SJCRH30 (cell line): ENCODE results near the gene PEX6. TPM values are rescaled to one million over a fixed set of nuclear protein-coding genes. Genes with fewer than 3 reads are reported as not detected.
"Not testable (repeated sequence)": the region's sequence is repeated elsewhere in the genome, so short reads cannot be mapped to it uniquely, and the experiment has no call there.

ENCODE experiments used
- DNase-seq, 2 experiments: peaks; one replicate each; pipeline ENCODE4 v3.0.0-alpha.2; 2015 to 2020
- H3K27ac ChIP-seq: fragments of 250-450 bp; sonication (Bioruptor Pico); 2 replicates; pipeline ENCODE4 v1.5.1; 2020; ENCODE audit warnings: mild to moderate bottlenecking, moderate library complexity
- H3K27me3 ChIP-seq: fragments of 250-450 bp; sonication (Bioruptor Pico); 2 replicates; pipeline ENCODE4 v1.5.1; 2020; ENCODE audit warnings: mild to moderate bottlenecking, moderate library complexity
- H3K36me3 ChIP-seq: fragments of 250-450 bp; sonication (Bioruptor Pico); 2 replicates; pipeline ENCODE4 v1.5.1; 2020; ENCODE audit warnings: mild to moderate bottlenecking, moderate library complexity
- H3K4me1 ChIP-seq: fragments of 250-450 bp; sonication (Bioruptor Pico); 2 replicates; pipeline ENCODE4 v1.5.1; 2020; ENCODE audit warnings: mild to moderate bottlenecking, moderate library complexity
- H3K4me3 ChIP-seq: fragments of 250-450 bp; sonication (Bioruptor Pico); 2 replicates; pipeline ENCODE4 v1.5.1; 2020; ENCODE audit warnings: mild to moderate bottlenecking, moderate library complexity
- H3K9me3 ChIP-seq: fragments of 250-450 bp; sonication (Bioruptor Pico); replicated peaks from 2 replicates; pipeline ENCODE4 v1.5.1; 2020; ENCODE audit warnings: mild to moderate bottlenecking, moderate library complexity
- total RNA-seq: library from RNA; depleted of rRNA; stranded (reverse); fragments of >200 nt; shearing (Covaris generic); gene quantifications from 2 replicates; pipeline ENCODE4 v1.2.3, GENCODE V29; 2014

PEX6 gene
- total RNA-seq, 1 experiment from 2014 or later, result 11.4 TPM

DNA sequence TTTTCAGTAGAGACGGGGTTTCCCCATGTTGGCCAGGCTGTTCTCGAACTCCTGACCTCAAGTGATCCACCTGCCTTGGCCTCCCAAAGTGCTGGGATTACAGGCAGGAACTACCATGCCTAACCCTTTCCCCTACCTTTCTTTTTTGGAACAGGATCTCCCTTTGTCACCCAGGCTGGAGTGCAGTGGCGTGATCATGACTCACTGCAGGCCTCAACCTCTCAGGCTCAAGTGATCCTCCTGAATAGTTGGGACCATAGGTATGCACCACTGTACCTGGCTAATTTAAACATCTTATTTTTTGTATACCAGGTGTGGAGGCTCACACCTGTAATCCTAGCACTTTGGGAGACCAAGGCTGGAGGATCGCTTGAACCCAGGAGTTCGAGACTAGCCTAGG lies 37.6 kb downstream of the PEX6 start:
- H3K27ac ChIP-seq, DNase-seq, H3K9me3 ChIP-seq: not testable (repeated sequence)

DNA sequence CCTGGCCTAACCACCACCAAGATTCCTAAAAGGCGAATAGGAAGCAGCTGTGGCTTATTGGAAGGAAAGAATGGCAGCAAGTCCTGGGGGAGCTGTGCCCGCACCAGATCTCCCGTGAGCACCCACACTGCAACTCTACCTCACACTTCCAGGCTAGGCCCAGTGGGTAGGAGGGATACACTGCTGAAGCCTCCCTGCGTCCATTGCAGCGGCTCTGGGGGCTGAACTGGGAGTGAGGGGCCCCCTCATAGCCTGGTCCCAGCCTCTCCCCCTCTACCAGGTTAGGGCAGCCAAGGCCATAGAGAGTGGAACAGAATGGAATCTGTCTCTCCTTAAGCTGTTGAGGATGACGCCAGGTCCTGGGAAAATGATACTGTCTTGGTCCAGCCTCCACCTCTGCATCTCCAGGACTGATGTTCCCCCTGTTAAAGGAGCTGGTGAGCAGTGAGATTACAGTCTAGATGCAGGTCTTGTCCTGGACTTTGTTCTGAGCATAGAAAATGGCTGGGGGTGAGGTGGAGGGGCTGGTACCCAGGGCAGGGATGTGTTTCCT lies 38.4 kb downstream of the PEX6 start:
- Histone ChIP-seq H3K27ac (no peak overlapping the region), H3K27me3 (no peaks in the 10 kb centered on the region), H3K4me1 (no peaks in the 10 kb centered on the region), H3K36me3 (peaks cover 28% of the 10 kb centered on the region), H3K9me3 (no peaks in the 10 kb centered on the region), H3K4me3 (no peak overlapping the region)
- DNase-seq, result no peak

More for the DNA sequence above, 37.6 kb downstream of the PEX6 start:
- H3K4me1 ChIP-seq, H3K27me3 ChIP-seq, H3K4me3 ChIP-seq: not testable (repeated sequence)
- peaks cover 20% of the 10 kb centered on the region; the same call in 1 of the 2 replicates for H3K36me3 ChIP-seq

GRCh38 chr6:42939810-42940167 lies 39.2 kb downstream of the PEX6 start:
- no peak for DNase-seq
- no peaks in the 10 kb centered on the region for H3K4me1 ChIP-seq
- H3K27ac ChIP-seq, result no peak overlapping the region
- H3K27me3 ChIP-seq, result no peaks in the 10 kb centered on the region
- H3K4me3 ChIP-seq, result no peak overlapping the region
- peaks cover 34% of the 10 kb centered on the region for H3K36me3 ChIP-seq
- H3K9me3 ChIP-seq, result no peaks in the 10 kb centered on the region

GRCh38 chr6:42938987-42939809 lies 39.8 kb downstream of the PEX6 start:
- DNase-seq, result no peak
- Histone ChIP-seq H3K4me1 (no peaks in the 10 kb centered on the region), H3K27me3 (no peaks in the 10 kb centered on the region), H3K27ac (no peak overlapping the region), H3K9me3 (no peaks in the 10 kb centered on the region), H3K36me3 (peaks cover 40% of the 10 kb centered on the region), H3K4me3 (no peak overlapping the region)

DNA sequence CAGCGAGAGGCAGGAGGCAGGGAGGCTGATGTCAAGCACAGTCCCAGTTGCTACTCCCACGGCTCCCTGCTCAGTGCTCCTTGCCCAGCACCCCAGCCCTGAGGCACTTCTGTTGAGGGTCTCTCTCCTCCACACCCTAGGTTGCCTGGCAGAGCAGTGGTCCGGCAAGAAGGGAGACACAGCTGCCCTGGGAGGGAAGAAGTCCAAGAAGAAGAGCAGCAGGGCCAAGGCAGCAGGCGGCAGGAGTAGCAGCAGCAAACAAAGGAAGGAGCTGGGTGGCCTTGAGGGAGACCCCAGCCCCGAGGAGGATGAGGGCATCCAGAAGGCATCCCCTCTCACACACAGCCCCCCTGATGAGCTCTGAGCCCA lies 40.6 kb downstream of the PEX6 start:
- DNase-seq, result no peak
- peaks cover 43% of the 10 kb centered on the region for H3K36me3 ChIP-seq

GRCh38 chr6:42937548-42938427 lies 41.2 kb downstream of the PEX6 start:
- Histone ChIP-seq H3K4me3 (no peak overlapping the region), H3K9me3 (no peaks in the 10 kb centered on the region), H3K27ac (no peak overlapping the region), H3K36me3 (peaks cover 43% of the 10 kb centered on the region), H3K4me1 (no peaks in the 10 kb centered on the region), H3K27me3 (no peaks in the 10 kb centered on the region)
- DNase-seq, result no peak

More for the DNA sequence above, 40.6 kb downstream of the PEX6 start:
- Histone ChIP-seq H3K27me3 (no peaks in the 10 kb centered on the region), H3K4me1 (no peaks in the 10 kb centered on the region), H3K4me3 (no peak overlapping the region), H3K27ac (no peak overlapping the region), H3K9me3 (no peaks in the 10 kb centered on the region)

- H3K27ac ChIP-seq, result no peak overlapping the region
- H3K9me3 ChIP-seq, result no peaks in the 10 kb centered on the region
- H3K4me3 ChIP-seq, result no peak overlapping the region
- H3K4me1 ChIP-seq, result no peaks in the 10 kb centered on the region
- peaks cover 40% of the 10 kb centered on the region for H3K36me3 ChIP-seq
- DNase-seq, result no peak
- H3K27me3 ChIP-seq, result no peaks in the 10 kb centered on the region
Measured at GRCh38 chr6:42936398-42936797, 42.6 kb downstream of the PEX6 start.

DNA sequence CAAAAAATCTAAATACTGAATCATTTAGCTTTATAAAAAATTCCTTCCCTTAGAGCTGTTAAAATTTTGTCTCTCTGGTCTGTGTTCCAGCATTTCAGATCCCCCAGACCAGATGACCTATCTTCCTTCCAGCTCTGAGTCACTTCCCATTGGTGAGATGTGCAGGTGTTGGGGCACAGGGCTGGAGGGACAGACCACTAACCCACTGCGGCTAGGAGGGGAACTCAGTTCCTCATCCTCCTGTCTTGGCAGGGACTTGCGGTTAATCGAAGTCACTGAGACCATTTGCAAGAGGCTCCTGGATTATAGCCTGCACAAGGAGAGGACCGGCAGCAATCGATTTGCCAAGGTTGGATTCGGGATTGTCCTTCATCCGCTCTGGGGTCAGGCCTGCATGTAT lies 43.7 kb downstream of the PEX6 start:
- H3K4me1 ChIP-seq, result no peaks in the 10 kb centered on the region
- H3K36me3 ChIP-seq, result peaks cover 38% of the 10 kb centered on the region
- H3K4me3 ChIP-seq, result no peak overlapping the region
- H3K27me3 ChIP-seq, result no peaks in the 10 kb centered on the region
- H3K27ac ChIP-seq, result no peak overlapping the region
- no peaks in the 10 kb centered on the region for H3K9me3 ChIP-seq
- DNase-seq, result no peak

DNA sequence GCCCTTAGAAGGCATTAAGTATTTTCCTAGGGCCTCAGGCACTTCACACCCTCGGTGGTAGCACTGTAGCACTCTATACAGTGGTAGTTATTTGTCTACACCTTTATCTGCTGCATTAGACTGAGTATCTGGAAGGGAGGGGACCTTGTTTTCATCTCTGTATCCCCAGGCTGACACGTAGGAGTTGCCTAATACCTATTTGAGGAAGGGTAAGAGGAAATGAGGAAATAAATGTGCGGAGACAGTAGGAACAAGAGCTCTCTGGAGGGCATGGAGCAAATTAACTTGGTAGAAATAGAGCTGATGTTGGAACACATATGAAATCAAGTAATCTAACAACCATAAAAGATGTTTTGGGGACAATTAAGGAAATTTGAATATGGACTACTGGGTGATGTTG lies 45.8 kb downstream of the PEX6 start:
- Histone ChIP-seq H3K4me3 (no peak overlapping the region), H3K27ac (no peak overlapping the region), H3K4me1 (no peaks in the 10 kb centered on the region), H3K9me3 (no peaks in the 10 kb centered on the region), H3K27me3 (no peaks in the 10 kb centered on the region), H3K36me3 (peaks cover 30% of the 10 kb centered on the region)
- DNase-seq, result no peak

- H3K4me3 ChIP-seq, result no peak overlapping the region
- H3K27me3 ChIP-seq, result no peaks in the 10 kb centered on the region
- H3K27ac ChIP-seq, result no peak overlapping the region
- H3K9me3 ChIP-seq, result no peaks in the 10 kb centered on the region
- no peaks in the 10 kb centered on the region for H3K4me1 ChIP-seq
- H3K36me3 ChIP-seq, result peaks cover 30% of the 10 kb centered on the region
- no peak for DNase-seq
Measured at GRCh38 chr6:42932412-42932811, 46.6 kb downstream of the PEX6 start.

GRCh38 chr6:42929821-42930360 lies 49.1 kb downstream of the PEX6 start:
- Histone ChIP-seq H3K4me3 (peak overlapping the region; percentile 66), H3K27ac (peak overlapping the region; percentile 57), H3K4me1 (no peaks in the 10 kb centered on the region), H3K9me3 (no peaks in the 10 kb centered on the region), H3K27me3 (no peaks in the 10 kb centered on the region), H3K36me3 (peaks cover 10% of the 10 kb centered on the region)
- peak; percentile 74 to 82 for DNase-seq

GRCh38 chr6:42928986-42929820 lies 49.8 kb downstream of the PEX6 start, which contains the start of gene CNPY3:
Gene CNPY3, plus strand, starts transcription at chr6:42929480. Its CDS starts 91 bp downstream, at chr6:42929571.
- Histone ChIP-seq H3K36me3 (peaks cover 3% of the 10 kb centered on the region), H3K9me3 (no peaks in the 10 kb centered on the region), H3K27ac (peak within 1 kb of the TSS; percentile 57), H3K4me3 (peak within 1 kb of the TSS; percentile 66), H3K27me3 (no peaks in the 10 kb centered on the region), H3K4me1 (no peaks in the 10 kb centered on the region)
- peak; percentile 96 to 98 for DNase-seq

- Histone ChIP-seq H3K9me3 (no peaks in the 10 kb centered on the region), H3K36me3 (no peaks in the 10 kb centered on the region), H3K4me1 (no peaks in the 10 kb centered on the region), H3K27me3 (0 out of 2 replicates have a peak, but pooled peaks cover 3% of the 10 kb centered on the region), H3K4me3 (no peak overlapping the region), H3K27ac (no peak overlapping the region)
- no peak for DNase-seq
Measured at GRCh38 chr6:42925248-42925857, 53.6 kb downstream of the PEX6 start.

DNA sequence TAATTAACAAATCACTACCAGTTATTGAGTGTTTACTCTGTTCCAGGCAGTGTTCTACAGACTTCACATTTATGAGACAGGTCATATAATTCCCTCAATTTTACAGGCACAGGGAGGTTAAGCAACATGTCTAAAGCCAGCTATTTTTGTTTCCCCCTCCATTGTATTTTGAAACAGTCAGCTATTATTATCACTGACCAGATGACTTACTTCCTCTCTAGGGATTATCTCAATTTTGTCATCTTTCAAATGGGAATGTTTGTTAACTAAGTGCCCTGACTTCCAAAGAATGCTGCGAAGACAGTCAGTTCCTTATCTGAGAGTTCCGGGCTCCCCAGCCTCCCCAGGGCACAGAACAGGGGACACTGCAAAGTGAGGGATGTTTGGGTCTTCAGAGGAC lies 55.3 kb downstream of the PEX6 start:
- no peaks in the 10 kb centered on the region for H3K4me1 ChIP-seq
- H3K9me3 ChIP-seq, result no peaks in the 10 kb centered on the region
- 0 out of 2 replicates have a peak, but pooled peaks cover 3% of the 10 kb centered on the region for H3K27me3 ChIP-seq
- DNase-seq, result no peak
- H3K4me3 ChIP-seq, result no peak overlapping the region
- H3K36me3 ChIP-seq, result no peaks in the 10 kb centered on the region
- H3K27ac ChIP-seq, result no peak overlapping the region
